G401.6 (cell line): ENCODE results near the gene BLOC1S1.

Experiments used
- FAIRE-seq: peaks from 2 replicates; lab custom pipeline; 2012; peaks lifted over from hg19 to GRCh38; lab: Jason Lieb, UNC

The BLOC1S1 gene

GRCh38 chr12:55715833-55716581, at the start of gene BLOC1S1:
Gene BLOC1S1 (plus strand): TSS chr12:55716046. CDS start chr12:55716052, 6 bp downstream.
- FAIRE-seq, result peak; percentile 86

GRCh38 chr12:55666508-55666907, 49.3 kb upstream of the BLOC1S1 start:
- no peak for FAIRE-seq

- FAIRE-seq, result no peak
These were observed 45.6 kb upstream of the BLOC1S1 start for GRCh38 chr12:55670276-55670675.

- FAIRE-seq, result no peak
These were observed 44.1 kb upstream of the BLOC1S1 start for GRCh38 chr12:55671746-55672145.

GRCh38 chr12:55673638-55674037, 42.2 kb upstream of the BLOC1S1 start:
- FAIRE-seq, result no peak

- FAIRE-seq, result no peak
These were observed 40.2 kb upstream of the BLOC1S1 start for GRCh38 chr12:55675666-55676065.

- FAIRE-seq, result no peak
These were observed 39.1 kb upstream of the BLOC1S1 start for GRCh38 chr12:55676707-55677106.

GRCh38 chr12:55679691-55680090, 36.2 kb upstream of the BLOC1S1 start:
- FAIRE-seq, result no peak

GRCh38 chr12:55681142-55682077, 34.4 kb upstream of the BLOC1S1 start:
- FAIRE-seq, result no peak

- FAIRE-seq, result no peak
These were observed 33.6 kb upstream of the BLOC1S1 start for GRCh38 chr12:55682087-55682796.

GRCh38 chr12:55683676-55684075, 32.2 kb upstream of the BLOC1S1 start:
- FAIRE-seq, result no peak

GRCh38 chr12:55684761-55685370, 31.0 kb upstream of the BLOC1S1 start:
- FAIRE-seq, result no peak

- no peak for FAIRE-seq
These were observed 30.2 kb upstream of the BLOC1S1 start for GRCh38 chr12:55685671-55686070.

- no peak for FAIRE-seq
These were observed 29.4 kb upstream of the BLOC1S1 start for GRCh38 chr12:55686366-55687010.

- no peak for FAIRE-seq
These were observed 28.1 kb upstream of the BLOC1S1 start for GRCh38 chr12:55687746-55688145.

GRCh38 chr12:55688716-55689655, 26.9 kb upstream of the BLOC1S1 start:
- FAIRE-seq, result no peak

- FAIRE-seq, result no peak
These were observed 23.1 kb upstream of the BLOC1S1 start for GRCh38 chr12:55692631-55693322.

- no peak for FAIRE-seq
These were observed 22.3 kb upstream of the BLOC1S1 start for GRCh38 chr12:55693323-55694187.

- FAIRE-seq, result no peak
These were observed 21.7 kb upstream of the BLOC1S1 start for GRCh38 chr12:55694188-55694515.
